ENCODE data around the gene SLC41A3.

- no peak for TF ChIP-seq POLR2A (IDR thresholded peaks at IDR 0.05; ENCODE audit: low read depth, low read length)
- no peak for TF ChIP-seq CTCF (conservative IDR thresholded peaks at IDR 0.05; ENCODE audit: low read depth, low read length)
- no peak for TF ChIP-seq CEBPB (IDR thresholded peaks at IDR 0.05; ENCODE audit: low read depth, low read length)
- TF ChIP-seq BHLHE40 (IDR thresholded peaks at IDR 0.05; ENCODE audit: low read depth, low read length): no peak
- TF ChIP-seq, protein P1, sequence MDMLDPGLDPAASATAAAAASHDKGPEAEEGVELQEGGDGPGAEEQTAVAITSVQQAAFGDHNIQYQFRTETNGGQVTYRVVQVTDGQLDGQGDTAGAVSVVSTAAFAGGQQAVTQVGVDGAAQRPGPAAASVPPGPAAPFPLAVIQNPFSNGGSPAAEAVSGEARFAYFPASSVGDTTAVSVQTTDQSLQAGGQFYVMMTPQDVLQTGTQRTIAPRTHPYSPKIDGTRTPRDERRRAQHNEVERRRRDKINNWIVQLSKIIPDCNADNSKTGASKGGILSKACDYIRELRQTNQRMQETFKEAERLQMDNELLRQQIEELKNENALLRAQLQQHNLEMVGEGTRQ (IDR thresholded peaks at IDR 0.05; ENCODE audit: low read depth, low read length): no peak
Observed at GRCh38 chr3:126026277-126026751, 57.6 kb downstream of the SLC41A3 start.

Measured in IMR-90 (cell line).